Uterus (tissue), 2 donors: ENCODE measurements around the gene TMC8.

Source experiments
- CTCF ChIP-seq, 4 experiments: fragments of 200-600 bp in 2 of 4; fragments of 450-650 bp in 2 of 4; sonication (generic) in 2 of 4; IDR thresholded peaks; one replicate each; pipeline ENCODE4 v1.5.1; 2016 to 2019; ENCODE audit warnings: antibody characterized with exemption in 4 of 4, mild to moderate bottlenecking in 2 of 4, moderate library complexity in 1 of 4
- POLR2A ChIP-seq, 2 donors: fragments of 450-650 bp; IDR thresholded peaks; one replicate each; pipeline ENCODE4 v1.6.1; 2016; ENCODE audit warnings: antibody characterized with exemption in 2 of 2, mild to moderate bottlenecking in 1 of 2, moderate library complexity in 1 of 2

- TF ChIP-seq POLR2A (IDR thresholded peaks at IDR 0.05) (no peak), CTCF (IDR thresholded peaks at IDR 0.05) (no peak)
Observed at GRCh38 chr17:78082988-78083387, 47.6 kb upstream of the TMC8 start.
